Nephron progenitor cell (in vitro differentiated cells): ENCODE data around the gene SEZ6L2.

Experiments
- DNase-seq: peaks from one replicate; pipeline ENCODE4 v3.0.0; 2021
- H3K27ac Mint-ChIP-seq: 2 replicates; pipeline ENCODE4 v1.8.0; 2021; ENCODE audit warnings: mild to moderate bottlenecking, moderate library complexity, mixed read lengths
- H3K27me3 Mint-ChIP-seq: 2 replicates; pipeline ENCODE4 v1.8.0; 2021; ENCODE audit warnings: mild to moderate bottlenecking, low read depth, mixed read lengths; ENCODE audit not compliant: poor library complexity
- H3K36me3 Mint-ChIP-seq: 2 replicates; pipeline ENCODE4 v1.8.0; 2021; ENCODE audit warnings: low read depth, mixed read lengths
- H3K4me1 Mint-ChIP-seq: 2 replicates; pipeline ENCODE4 v1.8.0; 2021; ENCODE audit warnings: mixed read lengths
- H3K4me3 Mint-ChIP-seq: 2 replicates; pipeline ENCODE4 v1.8.0; 2021; ENCODE audit warnings: mild to moderate bottlenecking, moderate library complexity, mixed read lengths
- H3K9me3 Mint-ChIP-seq: 2 replicates; pipeline ENCODE4 v1.8.0; 2021; ENCODE audit warnings: mild to moderate bottlenecking, moderate library complexity, mixed read lengths
- TF ChIP-seq, protein P1 (sequence below): fragments of 200-600 bp; sonication (generic); IDR thresholded peaks from 2 replicates; pipeline ENCODE4 v1.5.0; 2021; ENCODE audit warnings: antibody characterized with exemption

SEZ6L2 gene

DNA sequence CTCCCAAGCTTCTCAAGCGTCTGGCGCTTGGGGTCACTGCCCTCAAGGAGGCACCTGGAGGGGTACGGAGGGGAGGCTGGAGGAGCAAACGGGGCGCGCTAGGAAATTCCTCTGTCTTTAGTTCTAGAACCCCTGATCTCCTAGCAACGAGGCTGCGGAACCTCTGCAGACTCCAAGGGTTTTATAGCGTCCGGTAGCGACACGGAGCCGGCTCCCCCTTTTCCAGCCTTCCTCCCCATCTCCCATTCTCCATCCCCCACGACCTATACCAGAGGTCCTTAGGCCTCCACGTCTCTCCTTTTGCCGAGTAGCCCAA lies 35.7 kb downstream of the SEZ6L2 start:
- H3K4me3 Mint-ChIP-seq, result peak overlapping the region; percentile 99
- H3K36me3 Mint-ChIP-seq, result peaks cover 19% of the 10 kb centered on the region
- TF ChIP-seq, protein P1, sequence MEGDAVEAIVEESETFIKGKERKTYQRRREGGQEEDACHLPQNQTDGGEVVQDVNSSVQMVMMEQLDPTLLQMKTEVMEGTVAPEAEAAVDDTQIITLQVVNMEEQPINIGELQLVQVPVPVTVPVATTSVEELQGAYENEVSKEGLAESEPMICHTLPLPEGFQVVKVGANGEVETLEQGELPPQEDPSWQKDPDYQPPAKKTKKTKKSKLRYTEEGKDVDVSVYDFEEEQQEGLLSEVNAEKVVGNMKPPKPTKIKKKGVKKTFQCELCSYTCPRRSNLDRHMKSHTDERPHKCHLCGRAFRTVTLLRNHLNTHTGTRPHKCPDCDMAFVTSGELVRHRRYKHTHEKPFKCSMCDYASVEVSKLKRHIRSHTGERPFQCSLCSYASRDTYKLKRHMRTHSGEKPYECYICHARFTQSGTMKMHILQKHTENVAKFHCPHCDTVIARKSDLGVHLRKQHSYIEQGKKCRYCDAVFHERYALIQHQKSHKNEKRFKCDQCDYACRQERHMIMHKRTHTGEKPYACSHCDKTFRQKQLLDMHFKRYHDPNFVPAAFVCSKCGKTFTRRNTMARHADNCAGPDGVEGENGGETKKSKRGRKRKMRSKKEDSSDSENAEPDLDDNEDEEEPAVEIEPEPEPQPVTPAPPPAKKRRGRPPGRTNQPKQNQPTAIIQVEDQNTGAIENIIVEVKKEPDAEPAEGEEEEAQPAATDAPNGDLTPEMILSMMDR, result peak; percentile 6
- no peak for DNase-seq
- no peaks in the 10 kb centered on the region for H3K9me3 Mint-ChIP-seq
- H3K27ac Mint-ChIP-seq, result peak overlapping the region; percentile 100
- peaks cover 26% of the 10 kb centered on the region for H3K4me1 Mint-ChIP-seq
- peaks cover 23% of the 10 kb centered on the region for H3K27me3 Mint-ChIP-seq

DNA sequence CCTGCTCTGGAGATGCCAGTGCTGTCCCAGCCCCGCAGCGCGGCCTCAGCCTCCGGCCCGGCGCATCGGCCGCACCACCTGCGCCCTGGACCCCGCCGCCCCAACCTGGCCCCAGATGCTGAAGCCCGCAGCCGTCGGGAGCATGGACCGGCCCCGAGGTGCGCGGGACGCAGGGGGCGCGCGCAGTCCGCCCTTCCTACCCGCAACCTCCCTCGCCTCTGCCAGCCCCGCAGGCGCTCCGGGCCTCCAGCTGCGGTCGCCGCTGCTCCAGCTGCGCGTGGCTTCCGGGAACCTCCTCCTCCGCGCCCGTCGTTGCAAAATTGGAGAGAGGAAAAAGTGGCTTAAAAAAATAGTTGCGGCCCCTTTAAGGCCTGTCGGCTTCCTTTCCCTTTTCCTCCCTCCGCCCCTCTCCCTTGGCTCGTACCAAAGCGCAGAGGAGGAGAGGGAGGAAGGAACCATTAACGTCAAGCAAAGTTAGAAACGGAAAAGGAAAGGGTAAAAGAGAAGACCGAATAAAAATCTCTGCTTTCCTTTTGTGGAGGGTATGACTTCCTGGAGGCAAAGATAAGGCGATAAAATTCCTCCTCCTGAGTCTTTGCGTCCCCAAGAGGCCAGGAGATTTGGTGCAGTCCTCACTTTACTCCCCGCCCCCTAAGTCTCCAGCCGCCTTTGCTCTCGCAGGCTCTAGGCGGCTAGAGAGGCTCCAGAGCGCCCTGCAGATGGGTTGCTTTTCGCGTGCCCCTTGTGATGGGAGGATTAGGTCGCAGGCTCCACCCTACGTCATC lies 36.3 kb downstream of the SEZ6L2 start, which contains the start of gene CDIPT:
TSS of gene CDIPT (minus strand) at position 343 of the 785 bp plus-strand sequence. CDS start 369 bp downstream, outside the sequence.
- TF ChIP-seq, protein P1, result peak; percentile 24
- Mint-ChIP-seq H3K4me3 (peak within 1 kb of the TSS; percentile 99), H3K4me1 (peaks cover 26% of the 10 kb centered on the region)

DNA sequence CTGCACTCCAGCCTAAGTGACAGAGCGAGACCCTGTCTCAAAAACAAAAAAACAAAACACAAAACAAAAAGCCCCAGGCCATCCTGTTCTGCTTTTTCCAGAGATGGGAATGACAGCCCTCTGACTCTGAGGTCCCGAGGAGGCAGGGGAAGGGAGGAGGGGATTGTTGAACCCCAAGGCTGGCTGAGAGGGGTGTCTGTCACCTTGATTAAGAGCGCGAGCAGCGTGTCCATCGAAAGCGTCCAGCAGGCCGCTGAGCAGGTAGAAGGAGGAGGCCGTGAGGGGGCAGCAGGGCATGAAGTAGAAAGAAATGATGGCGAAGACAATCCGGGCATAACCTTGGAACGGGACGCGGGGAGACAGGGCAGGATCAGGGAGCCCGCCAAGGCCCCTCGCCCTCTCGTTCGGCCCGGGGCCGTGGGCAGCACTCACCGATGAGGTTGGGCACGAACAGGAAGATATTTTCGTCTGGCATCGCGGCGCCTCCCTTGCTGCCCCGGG lies 36.9 kb downstream of the SEZ6L2 start:
- H3K27me3 Mint-ChIP-seq, result peaks cover 18% of the 10 kb centered on the region
- peak overlapping the region; percentile 99 for H3K4me3 Mint-ChIP-seq
- no peaks in the 10 kb centered on the region for H3K9me3 Mint-ChIP-seq
- H3K27ac Mint-ChIP-seq, result peak overlapping the region; percentile 91
- TF ChIP-seq, protein P1, result no peak
- peaks cover 26% of the 10 kb centered on the region for H3K36me3 Mint-ChIP-seq
- H3K4me1 Mint-ChIP-seq, result peaks cover 26% of the 10 kb centered on the region
- DNase-seq, result peak; percentile 35

More for the DNA sequence above, 36.3 kb downstream of the SEZ6L2 start, which contains the start of gene CDIPT:
- Mint-ChIP-seq H3K36me3 (peaks cover 25% of the 10 kb centered on the region), H3K27me3 (peaks cover 20% of the 10 kb centered on the region), H3K9me3 (no peaks in the 10 kb centered on the region), H3K27ac (peak within 1 kb of the TSS; percentile 100)
- DNase-seq, result peak; percentile 86

DNA sequence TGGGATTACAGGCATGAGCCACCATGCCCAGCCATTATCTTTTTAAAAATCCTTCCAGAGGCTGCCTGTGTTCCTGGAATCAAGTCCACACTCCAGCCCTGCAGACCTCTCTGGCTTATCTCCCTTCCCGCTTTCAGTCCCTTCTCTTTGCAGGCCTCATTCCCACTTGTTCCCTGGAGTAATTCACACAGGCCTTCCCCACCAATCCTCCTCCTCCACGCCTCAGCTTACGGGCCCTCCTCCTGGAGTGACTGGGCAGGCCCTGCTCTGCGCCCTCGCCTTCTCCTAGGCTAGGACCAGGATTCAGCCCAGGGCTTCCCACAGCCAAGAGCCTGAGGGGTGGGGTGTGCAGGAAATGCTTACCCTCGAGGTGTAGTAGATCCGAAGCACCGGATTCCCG lies 39.1 kb downstream of the SEZ6L2 start:
- Mint-ChIP-seq H3K36me3 (peaks cover 26% of the 10 kb centered on the region), H3K4me3 (no peak overlapping the region), H3K4me1 (peaks cover 31% of the 10 kb centered on the region), H3K9me3 (no peaks in the 10 kb centered on the region), H3K27me3 (peaks cover 15% of the 10 kb centered on the region), H3K27ac (peak overlapping the region; percentile 26)
- TF ChIP-seq, protein P1, result no peak
- no peak for DNase-seq

DNA sequence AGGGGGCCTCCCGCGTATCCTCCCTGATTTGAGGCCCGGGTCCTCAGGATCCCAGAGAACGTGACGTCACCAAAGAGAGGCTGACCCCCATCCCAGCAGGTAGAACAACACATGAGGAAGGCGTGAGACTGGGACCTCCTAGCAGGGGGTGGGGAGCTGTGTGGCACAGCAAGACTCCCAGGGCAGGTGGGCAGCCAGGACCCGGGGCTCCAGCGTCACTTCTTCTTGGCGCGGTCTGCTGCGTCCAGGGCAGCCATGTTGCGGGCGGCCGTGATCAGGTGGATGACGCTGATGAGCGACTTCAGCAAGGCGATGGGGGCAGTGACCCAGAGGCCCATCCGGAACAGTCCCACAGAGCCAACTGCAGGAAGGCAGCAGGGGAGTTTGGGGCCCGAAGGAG lies 40.4 kb downstream of the SEZ6L2 start:
- H3K4me1 Mint-ChIP-seq, result peaks cover 31% of the 10 kb centered on the region
- no peak for DNase-seq

More for the DNA sequence above, 40.4 kb downstream of the SEZ6L2 start:
- Mint-ChIP-seq H3K27me3 (peaks cover 16% of the 10 kb centered on the region), H3K9me3 (no peaks in the 10 kb centered on the region), H3K36me3 (peaks cover 26% of the 10 kb centered on the region), H3K27ac (no peak overlapping the region), H3K4me3 (no peak overlapping the region)
- TF ChIP-seq, protein P1, result no peak
